Keratinocyte (primary cell): ENCODE data around the gene SPOCK1. TPM values are rescaled to one million over a fixed set of nuclear protein-coding genes. Genes with fewer than 3 reads are reported as not detected.

Source experiments
- DNase-seq: peaks from one replicate; pipeline ENCODE4 v3.0.0-alpha.2; 2011; ENCODE audit warnings: low read depth, missing footprints, low spot score
- FAIRE-seq: peaks from 2 replicates; lab custom pipeline; 2011; peaks lifted over from hg19 to GRCh38; lab: Jason Lieb, UNC
- H2AFZ ChIP-seq: 2 replicates; pipeline ENCODE4 v1.6.0; 2012; ENCODE audit warnings: low read length, control low read depth, inconsistent platforms; ENCODE audit not compliant: control insufficient read depth
- H3K27ac ChIP-seq: 2 replicates; pipeline ENCODE4 v1.5.1; 2011; ENCODE audit warnings: low read length; ENCODE audit not compliant: control insufficient read depth, insufficient read depth
- H3K27me3 ChIP-seq: 3 replicates; pipeline ENCODE4 v1.6.0; 2011; ENCODE audit warnings: low read length; ENCODE audit not compliant: control insufficient read depth, insufficient read depth; ENCODE audit errors: extremely low read depth
- H3K36me3 ChIP-seq, 2 experiments: 2 replicates in 1 of 2; 3 replicates in 1 of 2; pipeline ENCODE4 v1.5.1; 2011; ENCODE audit warnings: low read length in 2 of 2, mild to moderate bottlenecking in 1 of 2; ENCODE audit not compliant: control insufficient read depth in 2 of 2, insufficient read depth in 2 of 2; ENCODE audit errors: extremely low read depth in 1 of 2
- H3K4me1 ChIP-seq: 3 replicates; pipeline ENCODE4 v1.5.1; 2011; ENCODE audit warnings: low read length; ENCODE audit not compliant: control insufficient read depth, insufficient read depth; ENCODE audit errors: extremely low read depth
- H3K4me2 ChIP-seq: 3 replicates; pipeline ENCODE4 v1.6.0; 2011; ENCODE audit warnings: low read depth, low read length; ENCODE audit not compliant: control insufficient read depth, insufficient read depth; ENCODE audit errors: extremely low read depth
- H3K4me3 ChIP-seq, 3 experiments: fragments of 200-600 bp in 1 of 3; sonication (generic) in 1 of 3; 2 replicates in 2 of 3; 3 replicates in 1 of 3; pipeline ENCODE4 v1.5.1; 2011 to 2016; ENCODE audit warnings: low read length in 3 of 3, mild to moderate bottlenecking in 3 of 3, control low read depth in 2 of 3, inconsistent platforms in 1 of 3, low read depth in 1 of 3, mixed read lengths in 1 of 3, mixed run types in 1 of 3, moderate library complexity in 1 of 3; ENCODE audit not compliant: control insufficient read depth in 2 of 3, insufficient read depth in 2 of 3; ENCODE audit errors: extremely low read depth in 1 of 3
- H3K79me2 ChIP-seq: 2 replicates; pipeline ENCODE4 v1.6.0; 2012; ENCODE audit warnings: low read length; ENCODE audit not compliant: control insufficient read depth, insufficient read depth
- H3K9ac ChIP-seq: 3 replicates; pipeline ENCODE4 v1.6.0; 2011; ENCODE audit warnings: low read length; ENCODE audit not compliant: control insufficient read depth, insufficient read depth; ENCODE audit errors: extremely low read depth
- H3K9me1 ChIP-seq: 3 replicates; pipeline ENCODE4 v1.6.0; 2011; ENCODE audit warnings: low read length; ENCODE audit not compliant: control insufficient read depth, insufficient read depth; ENCODE audit errors: extremely low read depth
- H3K9me3 ChIP-seq: 2 replicates; pipeline ENCODE4 v1.5.1; 2012; ENCODE audit warnings: low read depth, low read length; ENCODE audit not compliant: control insufficient read depth
- H4K20me1 ChIP-seq: 3 replicates; pipeline ENCODE4 v1.6.0; 2011; ENCODE audit warnings: low read length; ENCODE audit not compliant: control insufficient read depth, insufficient read depth; ENCODE audit errors: extremely low read depth
- CTCF ChIP-seq, 3 experiments: IDR thresholded peaks in 1 of 3; conservative IDR thresholded peaks in 1 of 3; optimal IDR thresholded peaks in 1 of 3; 2 replicates in 2 of 3; 3 replicates in 1 of 3; pipeline versions ENCODE3 to v1.5.1; 2011; ENCODE audit warnings: low read length in 3 of 3, mild to moderate bottlenecking in 3 of 3, moderate library complexity in 2 of 3, control low read depth in 1 of 3, inconsistent platforms in 1 of 3; ENCODE audit not compliant: insufficient read depth in 2 of 3; ENCODE audit errors: extremely low read depth in 1 of 3
- EZH2 ChIP-seq: IDR thresholded peaks from one replicate; pipeline ENCODE4 v1.6.1; 2012; ENCODE audit warnings: inconsistent platforms, mild to moderate bottlenecking, low read length, moderate library complexity
- dilution Hi-C: fragments of 300-500 bp; cut with MboI; formaldehyde crosslinking; loops from one replicate; pipeline ENCODE4 v1.7.0; 2020; ENCODE audit warnings: low sequenced_read_pairs; ENCODE audit not compliant: extremely low pct_ligation_motif_present
- polyA plus RNA-seq, 5 experiments: library from polyadenylated mRNA; depleted of rRNA in 3 of 5; stranded (reverse) in 3 of 5; stranded (forward) in 1 of 5; unstranded in 1 of 5; fragments of >200 nt; gene quantifications; 1 replicate in 1 of 5; 2 replicates in 3 of 5; 3 replicates in 1 of 5; pipeline versions ENCODE4 v1.2.1 to v1.2.3, GENCODE V29; 2011 to 2012; ENCODE audit warnings: missing spikeins in 2 of 5, low read depth in 1 of 5, low replicate concordance in 1 of 5

SPOCK1 gene
- polyA plus RNA-seq, 1 donor (not counting 4 experiments of a cell fraction or from before 2014, with no cell fraction given), result 5.5 TPM

GRCh38 chr5:137300411-137301240 is 198.5 kb downstream of the SPOCK1 start:
- dilution Hi-C loops, result no loop called here
- DNase-seq (no peak), FAIRE-seq (no peak)

GRCh38 chr5:137296213-137296781 is 202.8 kb downstream of the SPOCK1 start:
- no peak overlapping the region for H3K4me2 ChIP-seq
- dilution Hi-C loops, result no loop called here
- no peaks in the 10 kb centered on the region for H3K4me1 ChIP-seq

More at GRCh38 chr5:137300411-137301240, 198.5 kb downstream of the SPOCK1 start:
- H3K4me2 ChIP-seq, result no peak overlapping the region
- no peaks in the 10 kb centered on the region for H3K4me1 ChIP-seq
- no peak overlapping the region for H2AFZ ChIP-seq
- H3K27me3 ChIP-seq, result no peaks in the 10 kb centered on the region
- H3K27ac ChIP-seq, result no peak overlapping the region
- H3K9me1 ChIP-seq, result no peaks in the 10 kb centered on the region
- no peak overlapping the region for H3K9ac ChIP-seq
- no peaks in the 10 kb centered on the region for H4K20me1 ChIP-seq
- H3K4me3 ChIP-seq, result no peak overlapping the region
- TF ChIP-seq CTCF (optimal IDR thresholded peaks at IDR 0.05 in 1 of 3, IDR thresholded peaks at IDR 0.05 in 1 of 3, conservative IDR thresholded peaks at IDR 0.05 in 1 of 3; ENCODE audit: extremely low read depth in 1 of 3, insufficient read depth in 2 of 3, low read length in 3 of 3) (no peak), EZH2 (no peak)
- no peaks in the 10 kb centered on the region for H3K79me2 ChIP-seq
- no peaks in the 10 kb centered on the region for H3K9me3 ChIP-seq
- H3K36me3 ChIP-seq, result no peaks in the 10 kb centered on the region

More at GRCh38 chr5:137296213-137296781, 202.8 kb downstream of the SPOCK1 start:
- Histone ChIP-seq H3K9ac (no peak overlapping the region), H3K4me3 (no peak overlapping the region), H3K9me1 (no peaks in the 10 kb centered on the region), H3K27me3 (no peaks in the 10 kb centered on the region), H3K9me3 (no peaks in the 10 kb centered on the region), H4K20me1 (no peaks in the 10 kb centered on the region), H2AFZ (no peak overlapping the region), H3K27ac (no peak overlapping the region), H3K79me2 (no peaks in the 10 kb centered on the region), H3K36me3 (no peaks in the 10 kb centered on the region)
- DNase-seq, result no peak
- FAIRE-seq, result no peak
- TF ChIP-seq CTCF (optimal IDR thresholded peaks at IDR 0.05 in 1 of 3, IDR thresholded peaks at IDR 0.05 in 1 of 3, conservative IDR thresholded peaks at IDR 0.05 in 1 of 3; ENCODE audit: extremely low read depth in 1 of 3, insufficient read depth in 2 of 3, low read length in 3 of 3), result no peak
- TF ChIP-seq EZH2, result no peak
